HG02938 (cell line): ENCODE results near the gene SLC4A1.

Source experiments
- ATAC-seq: cut with Tn5 transposase; IDR thresholded peaks from one replicate; pipeline ENCODE4 v1.9.1; 2021; ENCODE audit warnings: mild to moderate bottlenecking, moderate library complexity; ENCODE audit not compliant: unreplicated experiment

SLC4A1 gene

GRCh38 chr17:44284024-44284400 is 16.1 kb upstream of the SLC4A1 start:
- no peak for ATAC-seq

- ATAC-seq, result no peak
Observed at GRCh38 chr17:44283344-44284023, 15.5 kb upstream of the SLC4A1 start.

GRCh38 chr17:44282264-44282663 is 14.3 kb upstream of the SLC4A1 start:
- ATAC-seq, result no peak

GRCh38 chr17:44281570-44281969 is 13.6 kb upstream of the SLC4A1 start:
- no peak for ATAC-seq

GRCh38 chr17:44280392-44280937 is 12.5 kb upstream of the SLC4A1 start:
- ATAC-seq, result no peak

- ATAC-seq, result no peak
Observed at GRCh38 chr17:44279666-44280391, 11.9 kb upstream of the SLC4A1 start.

- no peak for ATAC-seq
Observed at GRCh38 chr17:44279346-44279665, 11.4 kb upstream of the SLC4A1 start.

- ATAC-seq, result no peak
Observed at GRCh38 chr17:44277976-44278375, 10.0 kb upstream of the SLC4A1 start.

- ATAC-seq, result no peak
Observed at GRCh38 chr17:44273607-44274006, 5.7 kb upstream of the SLC4A1 start.

GRCh38 chr17:44272954-44273353 is 5.0 kb upstream of the SLC4A1 start:
- ATAC-seq, result no peak

GRCh38 chr17:44272321-44272951 is 4.5 kb upstream of the SLC4A1 start:
- ATAC-seq, result no peak

- ATAC-seq, result no peak
Observed at GRCh38 chr17:44269535-44270240, 1.8 kb upstream of the SLC4A1 start.

GRCh38 chr17:44268709-44269534 is 987 bp upstream of the SLC4A1 start:
- no peak for ATAC-seq

- no peak for ATAC-seq
Observed at GRCh38 chr17:44267165-44267455, 825 bp downstream of the SLC4A1 start.

- no peak for ATAC-seq
Observed at GRCh38 chr17:44266402-44267164, 1.4 kb downstream of the SLC4A1 start.

- no peak for ATAC-seq
Observed at GRCh38 chr17:44263345-44263902, 4.5 kb downstream of the SLC4A1 start.

- ATAC-seq, result no peak
Observed at GRCh38 chr17:44262654-44263225, 5.2 kb downstream of the SLC4A1 start.

GRCh38 chr17:44260296-44260695 is 7.6 kb downstream of the SLC4A1 start:
- no peak for ATAC-seq

GRCh38 chr17:44258811-44259351 is 9.1 kb downstream of the SLC4A1 start:
- ATAC-seq, result no peak
